ENCODE results near the gene CPNE6. TPM values are rescaled to one million over a fixed set of nuclear protein-coding genes. Genes with fewer than 3 reads are reported as not detected.

CPNE6 gene
- total RNA-seq, 1 experiment from 2014 or later, result not detected

DNA sequence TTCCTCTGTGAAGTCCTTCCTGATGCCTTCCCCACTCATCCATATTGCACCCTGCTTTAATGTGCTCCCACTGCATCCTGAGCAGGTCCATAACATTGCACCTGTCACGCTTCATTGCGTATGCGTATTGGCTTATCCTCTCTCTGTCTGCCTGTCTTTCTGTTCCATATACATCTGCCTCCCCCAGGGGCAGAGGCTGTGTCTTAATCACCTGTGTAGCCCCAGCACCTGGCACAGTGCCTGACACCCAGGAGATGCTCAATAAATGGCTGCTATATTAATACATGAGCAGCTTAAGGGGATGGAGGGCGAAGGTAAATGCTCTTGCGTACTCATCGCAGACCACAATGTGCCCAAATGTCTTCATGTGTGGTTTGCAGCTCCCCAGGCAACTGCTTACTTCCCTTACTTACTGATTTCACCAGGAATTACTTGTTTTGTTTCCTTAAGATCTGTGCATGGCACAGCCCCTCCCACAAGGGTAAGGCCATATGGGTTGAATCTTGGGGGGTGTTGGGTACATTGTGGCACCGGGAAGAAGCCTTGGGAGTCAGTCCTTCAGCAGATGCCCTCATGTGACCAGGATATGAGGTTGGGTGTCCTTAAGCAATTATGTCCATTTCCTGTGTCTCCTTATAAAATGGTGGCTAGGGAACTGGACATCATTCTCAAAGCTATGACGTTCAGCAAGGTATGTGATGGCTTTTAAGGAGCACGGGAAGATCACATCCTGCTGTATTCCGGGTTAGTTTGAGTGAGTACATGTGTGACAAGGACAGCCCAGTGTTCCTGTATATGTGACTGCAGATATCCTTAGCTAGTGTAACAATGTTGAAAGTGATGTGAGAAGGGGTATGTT, 848 bp upstream of the CPNE6 start:
- H3K9me3 ChIP-seq (ENCODE audit: control insufficient read depth in 1 of 2, insufficient read depth in 1 of 2, low read depth in 1 of 2, low read length in 2 of 2), result no peaks in the 10 kb centered on the region
- no peaks in the 10 kb centered on the region for H3K36me3 ChIP-seq (ENCODE audit: control insufficient read depth in 1 of 2, insufficient read depth in 2 of 2, low read length in 2 of 2)
- ChIA-PET CTCF (interaction anchor here (1.1 to 1.8 kb wide), 2 partner anchors 12 to 38 kb away, joined by 3 to 4 read pairs; no protein-coding TSS in a partner anchor), POLR2A (no interaction called here), RAD21 (ENCODE audit: low non-redundant PET in 1 of 2, low total read pairs in 2 of 2, uncharacterized antibody in 2 of 2, unreplicated experiment in 2 of 2) (no interaction called here)
- BruUV-seq (replicated peaks), result no TSS peak
- H2AFZ ChIP-seq (ENCODE audit: low read depth, low read length, poor library complexity, severe bottlenecking), result no peak overlapping the region
- DNase-seq (ENCODE audit: low read depth, low spot score) (no peak), ATAC-seq (no peak)
- H3K27ac ChIP-seq (ENCODE audit: low read depth, low read length), result no peak overlapping the region
- no peaks in the 10 kb centered on the region for H3K79me2 ChIP-seq (ENCODE audit: insufficient read depth, low read length)
- H4K20me1 ChIP-seq (ENCODE audit: insufficient read depth), result no peaks in the 10 kb centered on the region
- no peak overlapping the region for H3K4me3 ChIP-seq (replicated peaks in 1 of 2; ENCODE audit: low read depth in 1 of 2, low read length in 2 of 2)
- TF ChIP-seq RAD21 (IDR thresholded peaks at IDR 0.05; ENCODE audit: low read depth), result no peak
- no peak for TF ChIP-seq EZH2phosphoT487 (IDR thresholded peaks at IDR 0.05; ENCODE audit: borderline replicate concordance)
- TF ChIP-seq POLR2A (IDR thresholded peaks at IDR 0.05; ENCODE audit: borderline replicate concordance, extremely low read depth, insufficient read depth, insufficient read length), result no peak
- TF ChIP-seq EZH2 (IDR thresholded peaks at IDR 0.05), result no peak
- TF ChIP-seq JUND (IDR thresholded peaks at IDR 0.05), result no peak
- H3K4me2 ChIP-seq (ENCODE audit: low read length), result no peak overlapping the region
- intact Hi-C loops (cut with micrococcal nuclease), result no loop called here
- peaks cover 7% of the 10 kb centered on the region; the same call in 1 of the 2 replicates for H3K27me3 ChIP-seq (ENCODE audit: insufficient read depth, low read length)
- H3K9me2 ChIP-seq (ENCODE audit: insufficient read depth), result no peaks in the 10 kb centered on the region
- no peak overlapping the region for H3K9ac ChIP-seq (ENCODE audit: low read length)
- no peaks in the 10 kb centered on the region; a peak in 1 of 4 replicates for H3K4me1 ChIP-seq (ENCODE audit: control insufficient read depth in 1 of 2, insufficient read depth in 2 of 2, low read length in 2 of 2)

GRCh38 chr14:24071836-24072430, 571 bp downstream of the CPNE6 start:
- Histone ChIP-seq H2AFZ (ENCODE audit: low read depth, low read length, poor library complexity, severe bottlenecking) (no peak overlapping the region), H3K27ac (ENCODE audit: low read depth, low read length) (no peak overlapping the region), H3K9me3 (ENCODE audit: control insufficient read depth in 1 of 2, insufficient read depth in 1 of 2, low read depth in 1 of 2, low read length in 2 of 2) (no peaks in the 10 kb centered on the region), H4K20me1 (ENCODE audit: insufficient read depth) (no peaks in the 10 kb centered on the region), H3K36me3 (ENCODE audit: control insufficient read depth in 1 of 2, insufficient read depth in 2 of 2, low read length in 2 of 2) (no peaks in the 10 kb centered on the region), H3K4me2 (ENCODE audit: low read length) (no peak overlapping the region), H3K9ac (ENCODE audit: low read length) (no peak overlapping the region), H3K79me2 (ENCODE audit: insufficient read depth, low read length) (no peaks in the 10 kb centered on the region), H3K27me3 (ENCODE audit: insufficient read depth, low read length) (peaks cover 7% of the 10 kb centered on the region; the same call in 1 of the 2 replicates), H3K9me2 (ENCODE audit: insufficient read depth) (no peaks in the 10 kb centered on the region), H3K4me3 (replicated peaks in 1 of 2; ENCODE audit: low read depth in 1 of 2, low read length in 2 of 2) (no peak overlapping the region), H3K4me1 (ENCODE audit: control insufficient read depth in 1 of 2, insufficient read depth in 2 of 2, low read length in 2 of 2) (peaks cover 0 to 2% of the 10 kb centered on the region in 2 experiments; a peak in 1 of 4 replicates)
- TF ChIP-seq ATF3 (IDR thresholded peaks at IDR 0.05), result no peak
- TF ChIP-seq ELF1 (IDR thresholded peaks at IDR 0.05; ENCODE audit: borderline replicate concordance, low read depth), result no peak
- TF ChIP-seq SP1 (IDR thresholded peaks at IDR 0.05; ENCODE audit: low read depth), result no peak
- no peak for TF ChIP-seq POLR2A (IDR thresholded peaks at IDR 0.05; ENCODE audit: borderline replicate concordance, extremely low read depth, insufficient read depth, insufficient read length)
- TF ChIP-seq EZH2 (IDR thresholded peaks at IDR 0.05), result no peak
- TF ChIP-seq POLR2AphosphoS5 (IDR thresholded peaks at IDR 0.05; ENCODE audit: low read depth, low read length), result no peak
- TF ChIP-seq, protein P1, sequence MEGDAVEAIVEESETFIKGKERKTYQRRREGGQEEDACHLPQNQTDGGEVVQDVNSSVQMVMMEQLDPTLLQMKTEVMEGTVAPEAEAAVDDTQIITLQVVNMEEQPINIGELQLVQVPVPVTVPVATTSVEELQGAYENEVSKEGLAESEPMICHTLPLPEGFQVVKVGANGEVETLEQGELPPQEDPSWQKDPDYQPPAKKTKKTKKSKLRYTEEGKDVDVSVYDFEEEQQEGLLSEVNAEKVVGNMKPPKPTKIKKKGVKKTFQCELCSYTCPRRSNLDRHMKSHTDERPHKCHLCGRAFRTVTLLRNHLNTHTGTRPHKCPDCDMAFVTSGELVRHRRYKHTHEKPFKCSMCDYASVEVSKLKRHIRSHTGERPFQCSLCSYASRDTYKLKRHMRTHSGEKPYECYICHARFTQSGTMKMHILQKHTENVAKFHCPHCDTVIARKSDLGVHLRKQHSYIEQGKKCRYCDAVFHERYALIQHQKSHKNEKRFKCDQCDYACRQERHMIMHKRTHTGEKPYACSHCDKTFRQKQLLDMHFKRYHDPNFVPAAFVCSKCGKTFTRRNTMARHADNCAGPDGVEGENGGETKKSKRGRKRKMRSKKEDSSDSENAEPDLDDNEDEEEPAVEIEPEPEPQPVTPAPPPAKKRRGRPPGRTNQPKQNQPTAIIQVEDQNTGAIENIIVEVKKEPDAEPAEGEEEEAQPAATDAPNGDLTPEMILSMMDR (IDR thresholded peaks at IDR 0.05 in 2 of 3, conservative IDR thresholded peaks at IDR 0.05 in 1 of 3; ENCODE audit: borderline replicate concordance in 1 of 3, insufficient read depth in 1 of 3, low read depth in 2 of 3, low read length in 2 of 3), result no peak
- TF ChIP-seq, protein P2, sequence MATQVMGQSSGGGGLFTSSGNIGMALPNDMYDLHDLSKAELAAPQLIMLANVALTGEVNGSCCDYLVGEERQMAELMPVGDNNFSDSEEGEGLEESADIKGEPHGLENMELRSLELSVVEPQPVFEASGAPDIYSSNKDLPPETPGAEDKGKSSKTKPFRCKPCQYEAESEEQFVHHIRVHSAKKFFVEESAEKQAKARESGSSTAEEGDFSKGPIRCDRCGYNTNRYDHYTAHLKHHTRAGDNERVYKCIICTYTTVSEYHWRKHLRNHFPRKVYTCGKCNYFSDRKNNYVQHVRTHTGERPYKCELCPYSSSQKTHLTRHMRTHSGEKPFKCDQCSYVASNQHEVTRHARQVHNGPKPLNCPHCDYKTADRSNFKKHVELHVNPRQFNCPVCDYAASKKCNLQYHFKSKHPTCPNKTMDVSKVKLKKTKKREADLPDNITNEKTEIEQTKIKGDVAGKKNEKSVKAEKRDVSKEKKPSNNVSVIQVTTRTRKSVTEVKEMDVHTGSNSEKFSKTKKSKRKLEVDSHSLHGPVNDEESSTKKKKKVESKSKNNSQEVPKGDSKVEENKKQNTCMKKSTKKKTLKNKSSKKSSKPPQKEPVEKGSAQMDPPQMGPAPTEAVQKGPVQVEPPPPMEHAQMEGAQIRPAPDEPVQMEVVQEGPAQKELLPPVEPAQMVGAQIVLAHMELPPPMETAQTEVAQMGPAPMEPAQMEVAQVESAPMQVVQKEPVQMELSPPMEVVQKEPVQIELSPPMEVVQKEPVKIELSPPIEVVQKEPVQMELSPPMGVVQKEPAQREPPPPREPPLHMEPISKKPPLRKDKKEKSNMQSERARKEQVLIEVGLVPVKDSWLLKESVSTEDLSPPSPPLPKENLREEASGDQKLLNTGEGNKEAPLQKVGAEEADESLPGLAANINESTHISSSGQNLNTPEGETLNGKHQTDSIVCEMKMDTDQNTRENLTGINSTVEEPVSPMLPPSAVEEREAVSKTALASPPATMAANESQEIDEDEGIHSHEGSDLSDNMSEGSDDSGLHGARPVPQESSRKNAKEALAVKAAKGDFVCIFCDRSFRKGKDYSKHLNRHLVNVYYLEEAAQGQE (IDR thresholded peaks at IDR 0.05; ENCODE audit: low read depth), result no peak
- intact Hi-C loops (cut with micrococcal nuclease), result no loop called here
- BruUV-seq (replicated peaks), result no TSS peak
- ChIA-PET CTCF (interaction anchor here (1.1 kb wide), 1 partner anchor 13 kb away, joined by 3 read pairs; no protein-coding TSS in a partner anchor), RAD21 (ENCODE audit: low non-redundant PET in 1 of 2, low total read pairs in 2 of 2, uncharacterized antibody in 2 of 2, unreplicated experiment in 2 of 2) (no interaction called here), POLR2A (no interaction called here)
- ATAC-seq (no peak), DNase-seq (ENCODE audit: low read depth, low spot score) (no peak)

All from HCT116 (cell line).